GM23248 (cell line): ENCODE measurements around the gene GPHN.

ENCODE experiments used
- EZH2 ChIP-seq: fragments of 200-600 bp; sonication (generic); IDR thresholded peaks from 2 replicates; pipeline ENCODE4 v1.6.1; 2018; ENCODE audit warnings: antibody characterized with exemption, mild to moderate bottlenecking; ENCODE audit not compliant: insufficient read depth, poor library complexity, severe bottlenecking
- EZH2phosphoT487 ChIP-seq: fragments of 200-600 bp; sonication (generic); IDR thresholded peaks from 2 replicates; pipeline ENCODE4 v1.6.1; 2018; ENCODE audit warnings: antibody characterized with exemption, moderate library complexity, mild to moderate bottlenecking, low read depth; ENCODE audit not compliant: insufficient read depth

DNA sequence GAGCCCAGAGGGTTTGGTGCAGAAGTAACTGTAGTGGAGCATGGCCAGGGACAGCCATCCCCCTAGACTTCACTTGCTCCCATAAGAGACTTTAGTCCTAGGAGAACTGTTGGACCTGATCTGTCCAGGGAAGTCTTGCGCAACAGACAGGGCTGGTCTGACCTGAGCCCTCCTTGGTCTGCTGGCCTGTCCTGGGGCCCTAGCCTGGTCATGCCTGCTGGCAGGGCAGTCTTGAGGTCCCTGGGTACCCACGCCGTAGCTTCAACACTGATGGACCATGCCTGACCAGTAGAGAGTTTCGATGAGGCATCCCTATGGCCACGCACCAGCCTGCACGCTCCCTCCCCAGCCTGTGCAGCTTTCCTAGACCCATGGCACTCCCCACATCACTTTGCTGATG is 305.7 kb downstream of the GPHN start:
- TF ChIP-seq EZH2phosphoT487 (no peak), EZH2 (no peak)
